HuH-7.5 (cell line): ENCODE data around the gene TERB1.

Experiments used
- DNase-seq: peaks from one replicate; pipeline ENCODE4 v3.0.0; 2011; ENCODE audit warnings: low spot score

TERB1 gene

DNA sequence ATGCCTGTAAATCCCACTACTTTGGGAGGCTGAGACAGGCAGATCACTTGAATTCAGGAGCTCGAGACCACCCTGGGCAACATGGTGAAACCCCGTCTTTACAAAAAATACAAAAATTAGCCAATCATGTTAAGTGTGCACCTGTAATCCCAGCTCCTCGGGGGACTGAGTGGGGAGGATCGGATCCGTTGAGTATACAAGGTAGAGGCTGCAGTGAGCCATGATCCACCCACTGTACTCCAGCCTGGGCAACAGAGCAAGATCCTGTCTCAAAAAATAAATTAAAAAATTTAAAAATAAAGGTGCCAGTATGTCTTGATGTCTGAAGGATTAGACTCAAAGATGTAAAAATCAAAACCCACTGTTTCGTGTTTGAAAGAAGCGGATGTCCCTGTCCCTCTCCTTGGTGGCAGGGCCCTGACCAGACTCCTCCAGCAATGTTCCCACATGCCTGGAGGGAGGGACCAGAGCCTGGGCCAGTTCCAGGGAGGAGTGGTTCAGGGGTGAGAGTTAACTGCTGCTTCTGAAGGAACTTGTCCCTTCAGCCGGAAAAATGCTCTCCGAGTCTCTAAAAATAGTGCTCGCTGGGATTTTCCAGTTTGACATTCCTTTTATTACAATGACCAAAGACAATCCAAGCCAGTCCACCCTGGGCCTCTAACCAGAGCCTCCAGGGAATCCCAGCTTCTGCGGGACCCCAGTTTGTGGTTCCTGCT lies 95.4 kb downstream of the TERB1 start:
- DNase-seq, result no peak
